ENCODE results near the gene PUDP. TPM values are rescaled to one million over a fixed set of nuclear protein-coding genes. Genes with fewer than 3 reads are reported as not detected.
A peak's percentile ranks its signal among the peaks of the same experiment; 100 is the strongest.
"Not testable (repeated sequence)": the region's sequence is repeated elsewhere in the genome, so short reads cannot be mapped to it uniquely, and the experiment has no call there.

PUDP gene
- total RNA-seq, 1 donor from 2014 or later: 14.7 TPM

DNA sequence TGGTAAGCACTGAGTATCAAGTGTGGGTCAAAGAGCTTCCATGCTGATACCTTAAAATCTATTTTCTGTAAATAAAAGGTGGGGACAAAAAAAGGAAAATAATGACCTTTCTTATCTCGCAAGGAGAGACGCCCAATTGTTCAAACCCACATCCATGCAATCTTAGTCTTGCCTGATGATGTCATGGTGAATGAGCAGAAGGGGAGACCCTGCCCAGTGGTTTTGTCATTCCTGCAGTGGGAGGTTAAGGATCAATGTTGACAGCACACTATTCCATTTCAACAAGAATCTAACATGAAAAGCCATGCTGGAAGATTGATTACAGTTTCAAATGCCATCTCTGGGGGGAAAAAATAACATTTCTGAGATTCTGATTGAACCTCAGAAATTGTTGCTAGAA lies 40.7 kb upstream of the PUDP start:
- Mint-ChIP-seq H3K4me1 (ENCODE audit: low read depth) (no peaks in the 10 kb centered on the region), H3K27ac (ENCODE audit: unreplicated experiment) (no peak overlapping the region), H3K4me3 (ENCODE audit: unreplicated experiment) (no peak overlapping the region), H3K36me3 (ENCODE audit: low read depth) (peaks cover 2% of the 10 kb centered on the region), H3K9me3 (ENCODE audit: low read depth) (no peaks in the 10 kb centered on the region), H3K27me3 (ENCODE audit: low read depth) (no peaks in the 10 kb centered on the region)
- TF ChIP-seq, protein P1, sequence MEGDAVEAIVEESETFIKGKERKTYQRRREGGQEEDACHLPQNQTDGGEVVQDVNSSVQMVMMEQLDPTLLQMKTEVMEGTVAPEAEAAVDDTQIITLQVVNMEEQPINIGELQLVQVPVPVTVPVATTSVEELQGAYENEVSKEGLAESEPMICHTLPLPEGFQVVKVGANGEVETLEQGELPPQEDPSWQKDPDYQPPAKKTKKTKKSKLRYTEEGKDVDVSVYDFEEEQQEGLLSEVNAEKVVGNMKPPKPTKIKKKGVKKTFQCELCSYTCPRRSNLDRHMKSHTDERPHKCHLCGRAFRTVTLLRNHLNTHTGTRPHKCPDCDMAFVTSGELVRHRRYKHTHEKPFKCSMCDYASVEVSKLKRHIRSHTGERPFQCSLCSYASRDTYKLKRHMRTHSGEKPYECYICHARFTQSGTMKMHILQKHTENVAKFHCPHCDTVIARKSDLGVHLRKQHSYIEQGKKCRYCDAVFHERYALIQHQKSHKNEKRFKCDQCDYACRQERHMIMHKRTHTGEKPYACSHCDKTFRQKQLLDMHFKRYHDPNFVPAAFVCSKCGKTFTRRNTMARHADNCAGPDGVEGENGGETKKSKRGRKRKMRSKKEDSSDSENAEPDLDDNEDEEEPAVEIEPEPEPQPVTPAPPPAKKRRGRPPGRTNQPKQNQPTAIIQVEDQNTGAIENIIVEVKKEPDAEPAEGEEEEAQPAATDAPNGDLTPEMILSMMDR (IDR thresholded peaks at IDR 0.05): no peak
- no peak for DNase-seq (ENCODE audit: low spot score)

DNA sequence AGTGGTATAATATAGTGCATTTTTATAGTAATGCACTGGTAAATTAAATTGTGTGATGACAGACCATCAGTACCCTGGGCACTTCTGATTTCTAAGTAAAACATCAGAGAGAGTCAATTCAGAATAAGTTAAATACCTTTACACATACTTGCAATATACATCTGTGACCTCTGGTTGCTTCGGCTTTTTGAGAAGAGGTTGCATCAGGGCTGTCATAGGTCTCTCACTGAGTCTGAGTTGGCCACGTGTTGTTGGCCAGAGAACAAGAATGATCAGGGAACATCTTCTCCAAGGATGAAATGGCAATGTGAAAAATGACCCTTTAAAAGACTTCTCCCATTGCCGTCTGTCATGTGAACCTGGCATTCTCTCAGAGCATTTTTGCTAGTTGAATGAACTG lies 36.9 kb upstream of the PUDP start:
- TF ChIP-seq, protein P1 (IDR thresholded peaks at IDR 0.05): no peak
- DNase-seq (ENCODE audit: low spot score): no peak
- no peak overlapping the region for H3K27ac Mint-ChIP-seq (ENCODE audit: unreplicated experiment)

DNA sequence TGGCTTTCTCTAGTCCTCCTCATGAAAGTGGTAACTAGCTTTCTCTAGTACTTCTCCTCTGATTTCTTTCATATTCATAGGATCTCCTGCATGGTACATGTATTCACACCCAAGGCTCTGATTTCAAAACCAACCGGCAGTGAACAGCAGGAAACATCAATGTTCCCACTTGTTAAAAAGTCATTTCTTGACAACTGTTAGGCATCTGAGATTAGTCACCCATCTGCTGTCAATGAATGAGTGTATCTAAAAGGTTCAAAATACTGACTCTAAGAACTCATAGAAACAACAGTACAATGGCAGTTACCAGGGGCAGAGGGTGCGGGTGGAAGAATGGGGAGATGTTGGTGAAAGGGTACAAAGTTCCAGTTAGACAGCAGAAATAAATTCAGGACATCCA lies 31.5 kb upstream of the PUDP start:
- TF ChIP-seq, protein P1 (IDR thresholded peaks at IDR 0.05): no peak
- Mint-ChIP-seq H3K9me3 (ENCODE audit: low read depth) (peaks cover 4% of the 10 kb centered on the region), H3K4me1 (ENCODE audit: low read depth) (no peaks in the 10 kb centered on the region), H3K36me3 (ENCODE audit: low read depth) (no peaks in the 10 kb centered on the region), H3K4me3 (ENCODE audit: unreplicated experiment) (no peak overlapping the region), H3K27ac (ENCODE audit: unreplicated experiment) (no peak overlapping the region), H3K27me3 (ENCODE audit: low read depth) (peaks cover 2% of the 10 kb centered on the region)
- no peak for DNase-seq (ENCODE audit: low spot score)

More for the DNA sequence above, 36.9 kb upstream of the PUDP start:
- Mint-ChIP-seq H3K27me3 (ENCODE audit: low read depth) (no peaks in the 10 kb centered on the region), H3K4me1 (ENCODE audit: low read depth) (no peaks in the 10 kb centered on the region), H3K9me3 (ENCODE audit: low read depth) (no peaks in the 10 kb centered on the region), H3K36me3 (ENCODE audit: low read depth) (peaks cover 2% of the 10 kb centered on the region), H3K4me3 (ENCODE audit: unreplicated experiment) (no peak overlapping the region)

DNA sequence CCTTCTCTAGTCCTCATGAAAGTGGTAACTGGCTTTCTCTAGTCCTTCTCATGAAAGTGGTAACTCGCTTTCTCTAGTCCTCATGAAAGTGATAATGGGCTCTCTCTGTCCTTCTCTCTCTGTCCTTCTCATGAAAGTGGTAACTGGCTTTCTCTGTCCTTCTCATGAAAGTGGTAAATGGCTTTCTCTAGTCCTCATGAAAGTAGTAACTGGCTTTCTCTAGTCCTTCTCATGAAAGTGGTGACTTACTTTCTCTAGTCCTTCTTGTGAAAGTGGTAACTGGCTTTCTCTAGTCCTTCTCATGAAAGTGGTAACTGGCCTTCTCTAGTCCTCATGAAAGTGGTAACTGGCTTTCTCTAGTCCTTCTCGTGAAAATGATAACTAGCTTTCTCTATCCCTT lies 30.9 kb upstream of the PUDP start:
- not testable (repeated sequence) for H3K9me3 Mint-ChIP-seq (ENCODE audit: low read depth); H3K27me3 Mint-ChIP-seq (ENCODE audit: low read depth); DNase-seq (ENCODE audit: low spot score); H3K36me3 Mint-ChIP-seq (ENCODE audit: low read depth); H3K4me1 Mint-ChIP-seq (ENCODE audit: low read depth); H3K4me3 Mint-ChIP-seq (ENCODE audit: unreplicated experiment); H3K27ac Mint-ChIP-seq (ENCODE audit: unreplicated experiment)

DNA sequence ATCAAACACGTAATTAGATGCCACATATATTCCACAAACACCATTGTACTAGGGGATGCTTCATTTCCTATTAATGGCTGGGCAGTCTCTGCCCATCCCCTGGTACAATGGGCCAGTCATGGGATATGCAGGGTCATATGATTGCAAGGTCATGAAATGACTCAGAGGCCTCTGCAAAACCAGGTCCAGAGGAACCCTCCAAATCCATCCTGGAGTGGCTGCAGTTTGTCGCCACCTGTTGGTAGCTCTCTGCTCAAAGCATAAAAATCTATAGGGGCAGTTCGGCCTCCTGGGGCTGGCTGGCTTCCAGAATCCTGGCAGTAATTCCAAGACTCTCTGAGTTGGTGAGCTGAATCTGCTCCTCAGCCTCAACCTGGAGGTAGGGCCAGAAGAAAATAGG lies 22.9 kb upstream of the PUDP start:
- no peak overlapping the region for H3K27ac Mint-ChIP-seq (ENCODE audit: unreplicated experiment)
- no peaks in the 10 kb centered on the region for H3K27me3 Mint-ChIP-seq (ENCODE audit: low read depth)
- H3K4me1 Mint-ChIP-seq (ENCODE audit: low read depth): peaks cover 4% of the 10 kb centered on the region
- H3K36me3 Mint-ChIP-seq (ENCODE audit: low read depth): no peaks in the 10 kb centered on the region
- peaks cover 9% of the 10 kb centered on the region for H3K9me3 Mint-ChIP-seq (ENCODE audit: low read depth)
- no peak for DNase-seq (ENCODE audit: low spot score)
- no peak overlapping the region for H3K4me3 Mint-ChIP-seq (ENCODE audit: unreplicated experiment)
- TF ChIP-seq, protein P1 (IDR thresholded peaks at IDR 0.05): peak; percentile 67

DNA sequence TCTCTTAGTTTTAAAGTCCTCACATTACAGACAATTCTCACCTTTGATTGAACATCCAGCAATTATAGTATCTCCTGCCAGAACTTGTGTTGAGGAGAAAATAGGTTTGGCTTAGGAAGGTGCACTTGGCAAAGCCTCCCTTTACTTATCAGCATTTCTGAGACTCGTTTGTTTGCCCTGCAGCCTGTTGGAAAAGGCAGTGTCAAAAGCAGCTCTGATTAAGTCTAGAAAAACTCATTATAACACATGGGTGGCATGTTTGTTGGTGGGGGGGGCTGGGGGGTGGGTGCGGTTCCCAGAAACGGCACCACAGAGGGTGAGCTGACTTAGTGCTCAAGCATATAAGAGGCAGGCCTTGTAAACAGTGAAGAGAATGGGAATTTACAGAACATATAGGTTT lies 21.7 kb upstream of the PUDP start:
- no peaks in the 10 kb centered on the region for H3K36me3 Mint-ChIP-seq (ENCODE audit: low read depth)
- peaks cover 4% of the 10 kb centered on the region for H3K4me1 Mint-ChIP-seq (ENCODE audit: low read depth)
- H3K27me3 Mint-ChIP-seq (ENCODE audit: low read depth): no peaks in the 10 kb centered on the region
- H3K27ac Mint-ChIP-seq (ENCODE audit: unreplicated experiment): no peak overlapping the region
- H3K4me3 Mint-ChIP-seq (ENCODE audit: unreplicated experiment): no peak overlapping the region
- TF ChIP-seq, protein P1 (IDR thresholded peaks at IDR 0.05): no peak
- H3K9me3 Mint-ChIP-seq (ENCODE audit: low read depth): peaks cover 6% of the 10 kb centered on the region
- no peak for DNase-seq (ENCODE audit: low spot score)

Data from chondrocyte (in vitro differentiated cells).